Mesothelial cell of epicardium (in vitro differentiated cells): ENCODE results near the gene TCEAL1. TPM values are rescaled to one million over a fixed set of nuclear protein-coding genes. Genes with fewer than 3 reads are reported as not detected.

Experiments
- DNase-seq, 2 experiments: peaks; one replicate each; pipeline ENCODE4 v3.0.0; 2021; ENCODE audit warnings: low spot score in 2 of 2; ENCODE audit not compliant: unreplicated experiment in 2 of 2
- H3K27ac Mint-ChIP-seq: 2 replicates; pipeline ENCODE4 v1.8.0; 2021; ENCODE audit warnings: mixed read lengths
- H3K27me3 Mint-ChIP-seq: 2 replicates; pipeline ENCODE4 v1.8.0; 2021; ENCODE audit warnings: low read depth, mixed read lengths
- H3K36me3 Mint-ChIP-seq: 2 replicates; pipeline ENCODE4 v1.8.0; 2021; ENCODE audit warnings: mixed read lengths
- H3K4me1 Mint-ChIP-seq: 2 replicates; pipeline ENCODE4 v1.8.0; 2021; ENCODE audit warnings: mixed read lengths
- H3K4me3 Mint-ChIP-seq: 2 replicates; pipeline ENCODE4 v1.8.0; 2021; ENCODE audit warnings: mild to moderate bottlenecking, moderate library complexity, mixed read lengths
- H3K9me3 Mint-ChIP-seq: 2 replicates; pipeline ENCODE4 v1.8.0; 2021; ENCODE audit warnings: mixed read lengths
- total RNA-seq: library from RNA; stranded (reverse); gene quantifications from 3 replicates; pipeline ENCODE4 v1.2.1, GENCODE V29; 2021
- TF ChIP-seq, protein P1 (sequence below): fragments of 200-600 bp; sonication (generic); IDR thresholded peaks from one replicate; pipeline ENCODE4 v1.5.0; 2021; ENCODE audit warnings: antibody characterized with exemption; ENCODE audit not compliant: unreplicated experiment

The TCEAL1 gene
- total RNA-seq, 1 donor from 2014 or later = 18.8 TPM

DNA sequence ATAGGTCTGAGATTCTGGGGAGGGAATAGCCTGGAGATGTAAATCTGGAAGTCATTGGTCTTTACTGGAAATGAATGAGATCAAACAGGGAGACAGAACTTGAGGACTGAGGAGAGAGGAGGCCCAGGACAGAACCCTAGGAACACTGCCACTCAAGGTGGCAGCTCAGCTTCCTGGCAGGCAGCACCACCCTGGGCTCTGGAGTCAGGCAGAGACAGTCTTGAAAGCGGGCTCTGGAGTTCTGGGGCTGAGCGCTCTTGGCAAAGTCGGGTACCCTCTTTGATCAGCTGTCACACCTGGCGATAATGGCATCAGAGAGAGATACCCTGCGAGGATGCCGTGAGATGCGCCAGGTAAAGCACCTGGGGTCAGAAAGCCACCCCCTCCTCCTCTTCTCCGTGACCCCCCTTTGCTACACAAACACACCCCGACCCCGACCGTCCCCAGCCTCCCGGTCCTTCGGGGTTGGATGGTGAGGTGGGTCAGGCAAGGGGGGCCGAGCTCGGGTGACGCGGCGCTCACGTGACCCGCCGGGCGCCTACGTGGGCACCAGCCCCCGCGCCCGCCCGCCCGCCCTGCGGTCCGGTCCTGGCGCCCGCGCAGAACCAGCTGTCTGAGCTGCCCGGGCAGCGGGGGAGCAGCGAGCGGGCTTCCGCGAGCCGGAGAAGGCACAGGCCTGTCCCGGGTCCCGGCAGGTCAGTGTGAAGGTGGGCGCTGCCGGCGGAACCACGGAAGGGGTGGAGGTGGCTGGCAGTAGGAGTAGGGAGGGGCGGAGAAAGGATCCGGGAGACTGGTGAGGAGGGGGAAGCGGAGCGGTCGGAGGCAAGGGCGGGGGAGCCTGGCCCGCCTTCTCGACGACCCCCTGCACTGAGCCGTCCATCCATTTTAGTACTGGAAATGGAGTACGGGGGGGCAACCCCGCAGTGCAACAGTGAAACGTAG lies 21.1 kb upstream of the TCEAL1 start, which contains the start of gene TCEAL3:
Gene TCEAL3 (plus strand): TSS at position 600 of the 942 bp plus-strand sequence. CDS start 1,102 bp downstream, outside the sequence.
- H3K4me1 Mint-ChIP-seq = peaks cover 6% of the 10 kb centered on the region
- H3K27me3 Mint-ChIP-seq = no peaks in the 10 kb centered on the region
- peak within 1 kb of the TSS; percentile 76 for H3K4me3 Mint-ChIP-seq
- TF ChIP-seq, protein P1, sequence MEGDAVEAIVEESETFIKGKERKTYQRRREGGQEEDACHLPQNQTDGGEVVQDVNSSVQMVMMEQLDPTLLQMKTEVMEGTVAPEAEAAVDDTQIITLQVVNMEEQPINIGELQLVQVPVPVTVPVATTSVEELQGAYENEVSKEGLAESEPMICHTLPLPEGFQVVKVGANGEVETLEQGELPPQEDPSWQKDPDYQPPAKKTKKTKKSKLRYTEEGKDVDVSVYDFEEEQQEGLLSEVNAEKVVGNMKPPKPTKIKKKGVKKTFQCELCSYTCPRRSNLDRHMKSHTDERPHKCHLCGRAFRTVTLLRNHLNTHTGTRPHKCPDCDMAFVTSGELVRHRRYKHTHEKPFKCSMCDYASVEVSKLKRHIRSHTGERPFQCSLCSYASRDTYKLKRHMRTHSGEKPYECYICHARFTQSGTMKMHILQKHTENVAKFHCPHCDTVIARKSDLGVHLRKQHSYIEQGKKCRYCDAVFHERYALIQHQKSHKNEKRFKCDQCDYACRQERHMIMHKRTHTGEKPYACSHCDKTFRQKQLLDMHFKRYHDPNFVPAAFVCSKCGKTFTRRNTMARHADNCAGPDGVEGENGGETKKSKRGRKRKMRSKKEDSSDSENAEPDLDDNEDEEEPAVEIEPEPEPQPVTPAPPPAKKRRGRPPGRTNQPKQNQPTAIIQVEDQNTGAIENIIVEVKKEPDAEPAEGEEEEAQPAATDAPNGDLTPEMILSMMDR = no peak
- no peaks in the 10 kb centered on the region for H3K36me3 Mint-ChIP-seq
- DNase-seq = peak in 1 of 2 experiments; percentile 51
- H3K9me3 Mint-ChIP-seq = peaks cover 16% of the 10 kb centered on the region
- H3K27ac Mint-ChIP-seq = peak within 1 kb of the TSS; percentile 76

DNA sequence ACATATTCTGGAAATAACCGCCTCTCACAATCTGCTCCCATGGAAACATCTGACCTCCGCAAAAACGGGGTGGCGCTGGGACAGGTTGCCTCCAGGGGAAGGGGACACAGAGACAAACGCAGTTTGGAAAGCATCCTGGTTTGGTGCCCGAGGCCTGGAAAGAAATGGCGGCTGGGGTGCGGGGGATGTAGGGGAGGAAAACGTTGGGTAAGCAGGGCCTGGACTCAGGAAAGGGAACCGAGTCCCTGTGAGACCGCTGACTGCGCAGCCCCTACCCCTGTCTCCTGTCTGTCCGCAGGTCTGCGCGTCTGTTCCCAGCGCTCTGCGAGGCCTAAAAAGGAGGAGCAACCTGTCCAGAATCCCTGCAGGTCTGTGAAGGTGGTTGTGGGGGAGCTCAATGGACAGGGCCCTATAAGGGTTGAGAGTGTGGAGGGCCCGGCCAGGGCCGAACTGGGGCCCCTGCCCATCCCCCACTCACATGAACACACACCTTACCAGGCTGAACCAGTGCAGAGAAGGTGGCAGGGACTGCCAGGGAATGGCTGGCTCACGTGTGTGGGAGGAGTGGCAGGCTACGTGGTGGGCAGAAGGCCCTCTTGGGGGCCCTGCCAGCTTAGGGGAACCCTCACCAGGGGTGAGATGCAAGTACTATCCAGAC lies 20.3 kb upstream of the TCEAL1 start:
- Mint-ChIP-seq H3K36me3 (no peaks in the 10 kb centered on the region), H3K27me3 (no peaks in the 10 kb centered on the region), H3K27ac (peak overlapping the region; percentile 76), H3K4me1 (peaks cover 6% of the 10 kb centered on the region), H3K4me3 (peak overlapping the region; percentile 76), H3K9me3 (peaks cover 13% of the 10 kb centered on the region)
- no peak for DNase-seq
- TF ChIP-seq, protein P1 = no peak

DNA sequence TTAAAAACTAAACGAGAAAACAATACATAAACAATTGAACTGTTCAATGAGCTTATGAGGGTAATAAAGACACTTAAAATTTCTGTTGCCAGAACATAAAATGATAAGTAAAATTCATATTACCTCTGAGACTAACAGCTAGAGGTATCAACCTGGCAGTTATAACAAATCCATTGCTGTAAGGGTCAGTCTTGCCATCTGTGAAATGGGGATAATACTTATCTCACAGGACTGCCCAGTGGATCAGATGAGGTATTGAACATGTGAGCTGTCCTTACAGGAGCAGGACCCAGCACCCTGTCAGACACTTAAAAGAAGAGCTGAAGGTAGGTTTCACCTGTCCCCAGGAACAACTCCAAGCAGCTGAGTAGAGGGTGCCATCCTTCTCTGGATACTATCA lies 18.5 kb upstream of the TCEAL1 start:
- peaks cover 16% of the 10 kb centered on the region for H3K9me3 Mint-ChIP-seq
- H3K27ac Mint-ChIP-seq = no peak overlapping the region
- H3K36me3 Mint-ChIP-seq = no peaks in the 10 kb centered on the region
- peaks cover 6% of the 10 kb centered on the region for H3K4me1 Mint-ChIP-seq
- H3K27me3 Mint-ChIP-seq = no peaks in the 10 kb centered on the region
- TF ChIP-seq, protein P1 = no peak
- H3K4me3 Mint-ChIP-seq = peak overlapping the region; percentile 9
- DNase-seq = no peak

DNA sequence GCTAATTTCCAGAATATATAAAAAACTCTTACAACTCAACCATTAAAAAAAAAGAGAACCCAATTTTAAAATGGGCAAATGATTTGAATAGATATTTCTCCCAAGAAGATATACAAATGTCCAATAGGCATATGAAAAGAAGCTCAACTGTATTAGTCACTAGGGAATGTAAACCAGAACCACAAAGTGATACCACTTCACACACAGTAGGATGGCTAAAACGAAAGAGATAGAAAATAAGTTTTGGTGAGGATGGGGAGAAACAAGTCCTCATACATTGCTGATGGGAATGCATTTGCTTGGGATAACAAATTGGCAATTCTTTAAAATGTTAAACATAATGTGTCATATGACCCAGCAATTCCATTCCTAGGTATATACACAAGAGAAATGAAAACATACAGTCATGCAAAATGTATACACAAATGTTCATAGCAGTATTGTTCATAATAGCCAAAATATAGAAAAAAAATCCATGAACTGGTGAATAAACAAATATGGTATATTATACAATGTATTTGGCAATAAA lies 15.3 kb upstream of the TCEAL1 start:
- Mint-ChIP-seq H3K27ac (no peak overlapping the region), H3K9me3 (peaks cover 25% of the 10 kb centered on the region), H3K36me3 (peaks cover 4% of the 10 kb centered on the region), H3K4me1 (peaks cover 1% of the 10 kb centered on the region), H3K27me3 (no peaks in the 10 kb centered on the region), H3K4me3 (no peak overlapping the region)
- DNase-seq = no peak
- TF ChIP-seq, protein P1 = no peak

DNA sequence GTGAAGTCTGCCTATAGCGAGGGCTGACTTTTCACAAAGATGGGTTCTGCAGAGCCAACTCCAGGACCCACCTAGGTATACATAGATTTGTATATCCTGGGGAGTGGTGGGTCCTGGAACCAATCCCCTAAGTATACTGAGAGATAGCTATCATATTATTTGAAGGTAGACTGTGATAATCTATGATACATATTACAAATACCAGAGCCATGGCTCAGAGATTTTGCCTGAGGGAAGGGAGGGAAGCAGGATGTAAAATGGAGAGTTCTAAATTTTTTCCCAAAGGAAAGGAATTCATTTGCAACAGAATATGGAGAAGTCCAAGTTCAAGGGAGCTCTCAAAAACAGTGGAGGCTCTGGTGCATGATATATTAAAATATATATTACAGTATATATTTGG lies 13.8 kb upstream of the TCEAL1 start:
- TF ChIP-seq, protein P1 = no peak
- Mint-ChIP-seq H3K4me1 (no peaks in the 10 kb centered on the region), H3K4me3 (no peak overlapping the region), H3K36me3 (peaks cover 15% of the 10 kb centered on the region), H3K27me3 (no peaks in the 10 kb centered on the region), H3K9me3 (peaks cover 39% of the 10 kb centered on the region), H3K27ac (no peak overlapping the region)
- no peak for DNase-seq
